OCI-LY3 (cell line): Measurements from ENCODE around the gene MED16.

Experiments
- CTCF ChIP-seq: fragments of 200-600, 300-600 bp; sonication (generic); IDR thresholded peaks from 2 replicates; pipeline ENCODE4 v1.5.1; 2014; ENCODE audit warnings: antibody characterized with exemption, low read length, low read depth
- EZH2phosphoT487 ChIP-seq: fragments of 200-600 bp; shearing (Covaris generic); IDR thresholded peaks from 2 replicates; pipeline ENCODE4 v1.6.1; 2018; ENCODE audit warnings: antibody characterized with exemption, mixed run types, low read depth

- TF ChIP-seq CTCF: no peak
- TF ChIP-seq EZH2phosphoT487: no peak
Observed at GRCh38 chr19:926323-926588, 33.3 kb upstream of the MED16 start.
